HepG2 (cell line): Measurements from ENCODE around the gene DNAI4. TPM values are rescaled to one million over a fixed set of nuclear protein-coding genes. Genes with fewer than 3 reads are reported as not detected.

ENCODE experiments used
- ATAC-seq: fragments of 200-7000 bp; cut with Tn5 transposase; 3 replicates; pipeline ENCODE4 v1.9.1; 2020; ENCODE audit warnings: mild to moderate bottlenecking, moderate library complexity
- BruUV-seq: library from RNA; stranded (reverse); fragments of 400-500 nt; replicated peaks from 2 replicates; lab custom pipeline; 2021; lab: Mats Ljungman, UMichigan
- CTCF ChIA-PET: fragments of 300-600 bp; formaldehyde crosslinking; extraction: SDS; loops from one replicate; lab custom pipeline; 2021; ENCODE audit warnings: low total read pairs, inconsistent platforms, low intra/inter-chr PET ratio; lab: Yijun Ruan, JAX
- POLR2A ChIA-PET: fragments of 350-600 bp; sonication (Branson Sonifier 250); formaldehyde crosslinking; loops from one replicate; lab custom pipeline; 2020; ENCODE audit warnings: antibody characterized with exemption, inconsistent platforms; lab: Yijun Ruan, JAX
- DNase-seq: peaks from one replicate; pipeline ENCODE4 v3.0.0-alpha.2; 2015; ENCODE audit warnings: low spot score
- FAIRE-seq: peaks from 3 replicates; lab custom pipeline; 2011; peaks lifted over from hg19 to GRCh38; lab: Jason Lieb, UNC
- H2AFZ ChIP-seq: one replicate; pipeline ENCODE4 v1.6.1; 2011; ENCODE audit warnings: low read length, inconsistent platforms
- H3K27ac ChIP-seq: fragments of 300-600 bp; 3 replicates; pipeline ENCODE4 v1.8.0; 2011; ENCODE audit warnings: mixed run types, mild to moderate bottlenecking, mixed read lengths, low read length, inconsistent platforms; ENCODE audit not compliant: insufficient read depth; ENCODE audit errors: extremely low read length
- H3K27me3 ChIP-seq, 2 experiments: fragments of 200-600 bp in 1 of 2; 2 replicates in 1 of 2; 3 replicates in 1 of 2; pipeline versions ENCODE4 v1.6.0 to v1.8.0; 2011; ENCODE audit warnings: low read length in 2 of 2, mild to moderate bottlenecking in 2 of 2, moderate library complexity in 2 of 2, inconsistent platforms in 1 of 2; ENCODE audit not compliant: insufficient read depth in 2 of 2, control insufficient read depth in 1 of 2
- H3K36me3 ChIP-seq, 2 experiments: fragments of 200-600 bp in 1 of 2; replicated peaks in 1 of 2; 2 replicates in 1 of 2; 3 replicates in 1 of 2; pipeline versions ENCODE4 v1.5.1 to v1.8.0; 2011; ENCODE audit warnings: low read length in 2 of 2, inconsistent platforms in 1 of 2; ENCODE audit not compliant: insufficient read depth in 2 of 2, control insufficient read depth in 1 of 2
- H3K4me1 ChIP-seq: 2 replicates; pipeline ENCODE4 v1.5.1; 2012; ENCODE audit warnings: low read length, inconsistent platforms; ENCODE audit not compliant: insufficient read depth
- H3K4me2 ChIP-seq: 2 replicates; pipeline ENCODE4 v1.6.0; 2011; ENCODE audit warnings: low read depth, low read length, inconsistent platforms
- H3K4me3 ChIP-seq, 3 experiments: fragments of 200-600 bp in 1 of 3; sonication (generic), shearing (Covaris generic) in 1 of 3; replicated peaks in 1 of 3; 2 replicates each; pipeline ENCODE4 v1.5.1; 2011 to 2016; ENCODE audit warnings: low read length in 3 of 3, inconsistent platforms in 2 of 3, low read depth in 2 of 3, mild to moderate bottlenecking in 2 of 3, control low read depth in 1 of 3, mixed read lengths in 1 of 3; ENCODE audit not compliant: insufficient read depth in 1 of 3
- H3K79me2 ChIP-seq: one replicate; pipeline ENCODE4 v1.6.1; 2011; ENCODE audit warnings: low read length, inconsistent platforms; ENCODE audit not compliant: insufficient read depth
- H3K9ac ChIP-seq: 2 replicates; pipeline ENCODE4 v1.6.0; 2011; ENCODE audit warnings: mild to moderate bottlenecking, low read depth, low read length, inconsistent platforms; ENCODE audit not compliant: insufficient read depth
- H3K9me3 ChIP-seq: 2 replicates; pipeline ENCODE4 v1.5.1; 2012; ENCODE audit warnings: mild to moderate bottlenecking, low read length
- H4K20me1 ChIP-seq: 2 replicates; pipeline ENCODE4 v1.6.0; 2011; ENCODE audit warnings: inconsistent platforms, mild to moderate bottlenecking, low read length, moderate library complexity; ENCODE audit not compliant: insufficient read depth
- E2F1 ChIP-seq: sonication (generic); formaldehyde crosslinking; IDR thresholded peaks from 2 replicates; pipeline ENCODE4 v1.5.0; 2020; ENCODE audit warnings: missing genetic modification reagents
- EZH2 ChIP-seq: conservative IDR thresholded peaks from 2 replicates; pipeline ENCODE4 v1.6.1; 2012; ENCODE audit warnings: mild to moderate bottlenecking, low read depth, low read length, moderate library complexity
- HIVEP1 ChIP-seq: sonication (generic); formaldehyde crosslinking; IDR thresholded peaks from 2 replicates; pipeline ENCODE4 v1.4.0; 2020; ENCODE audit warnings: mild to moderate bottlenecking, missing genetic modification reagents
- KLF16 ChIP-seq, 2 experiments: sonication (generic) in 1 of 2; formaldehyde crosslinking in 1 of 2; IDR thresholded peaks; 2 replicates each; pipeline versions ENCODE4 v1.6.1 to v1.8.0; 2016 to 2023; ENCODE audit warnings: missing genetic modification reagents in 2 of 2, missing compliant biosample characterization in 1 of 2
- LRRFIP1 ChIP-seq: sonication (generic); formaldehyde crosslinking; conservative IDR thresholded peaks from 2 replicates; pipeline ENCODE4 v1.4.0; 2020; ENCODE audit warnings: missing genetic modification reagents
- NR3C1 ChIP-seq: sonication (generic); formaldehyde crosslinking; IDR thresholded peaks from 2 replicates; pipeline ENCODE4 v1.4.0; 2020; ENCODE audit warnings: missing genetic modification reagents
- RFX3 ChIP-seq: IDR thresholded peaks from 2 replicates; pipeline ENCODE4 v1.6.1; 2016; ENCODE audit warnings: missing biosample characterization, missing genetic modification reagents
- SAFB2 ChIP-seq: sonication (generic); formaldehyde crosslinking; IDR thresholded peaks from 2 replicates; pipeline ENCODE4 v1.5.1; 2020; ENCODE audit warnings: missing genetic modification reagents, low read depth, mild to moderate bottlenecking, borderline replicate concordance
- SNAPC2 ChIP-seq: sonication (generic); formaldehyde crosslinking; IDR thresholded peaks from 2 replicates; pipeline ENCODE4 v1.8.1; 2022; ENCODE audit warnings: mild to moderate bottlenecking, missing genetic modification reagents
- XRCC5 ChIP-seq: fragments of 200-400 bp; formaldehyde crosslinking; optimal IDR thresholded peaks from 2 replicates; pipeline ENCODE3; 2017; ENCODE audit warnings: mild to moderate bottlenecking, low read length
- ZBTB44 ChIP-seq: sonication (generic); formaldehyde crosslinking; IDR thresholded peaks from 2 replicates; pipeline ENCODE4 v1.4.0; 2020; ENCODE audit warnings: missing genetic modification reagents
- ZFX ChIP-seq: sonication (generic); formaldehyde crosslinking; IDR thresholded peaks from 2 replicates; pipeline ENCODE4 v1.4.0; 2020; ENCODE audit warnings: mild to moderate bottlenecking, low read depth, missing genetic modification reagents, moderate library complexity
- ZNF503 ChIP-seq: sonication (generic); formaldehyde crosslinking; IDR thresholded peaks from 2 replicates; pipeline ENCODE4 v1.4.0; 2020; ENCODE audit warnings: missing genetic modification reagents
- ZNF703 ChIP-seq: sonication (generic); formaldehyde crosslinking; IDR thresholded peaks from 2 replicates; pipeline ENCODE4 v1.5.1; 2020; ENCODE audit warnings: missing genetic modification reagents, mild to moderate bottlenecking, moderate library complexity, borderline replicate concordance
- ZNF784 ChIP-seq: sonication (generic); formaldehyde crosslinking; IDR thresholded peaks from 2 replicates; pipeline ENCODE4 v1.5.1; 2020; ENCODE audit warnings: missing genetic modification reagents, mild to moderate bottlenecking, borderline replicate concordance
- WGBS: methylation state at CpG from one replicate; pipeline ENCODE4 v1.1.6; 2017; ENCODE audit warnings: low lambda C conversion rate; 5-methylcytosine and 5-hydroxymethylcytosine counted together
- in situ Hi-C: cut with HindIII; loops from 2 replicates; pipeline ENCODE4 v1.10.0; 2017; ENCODE audit warnings: low pct_unique_long_range_greater_than_20kb; ENCODE audit not compliant: extremely low pct_ligation_motif_present
- intact Hi-C: fragments of 100-400 bp; cut with micrococcal nuclease; formaldehyde crosslinking; loops from one replicate; pipeline ENCODE4 v1.10.0; 2022; ENCODE audit not compliant: unreplicated experiment
- polyA plus RNA-seq, 8 experiments: library from polyadenylated mRNA; depleted of rRNA in 3 of 8; stranded (reverse) in 7 of 8; unstranded in 1 of 8; fragments of >200 nt; fragmentation: Illumina TruSeq in 4 of 8; extraction: Trizol in 4 of 8; gene quantifications; 2 replicates each; pipeline versions ENCODE4 v1.2.1 to v1.2.3, GENCODE V29; 2011 to 2016; ENCODE audit warnings: low read depth in 4 of 8, missing spikeins in 1 of 8, mixed read lengths in 1 of 8; ENCODE audit not compliant: insufficient read depth in 1 of 8
- total RNA-seq, 5 experiments: library from RNA; depleted of rRNA; stranded (reverse); fragments of >200 nt; fragmentation: Illumina TruSeq; extraction: Trizol; gene quantifications; 2 replicates each; pipeline ENCODE4 v1.2.3, GENCODE V29; 2016; ENCODE audit warnings: low read depth in 1 of 5

DNAI4 gene
- total and polyA plus RNA-seq, 2 of the 13 experiments (the other 11 are each of a cell fraction or from before 2014, with no cell fraction given): 0.04 to 0.08 TPM

GRCh38 chr1:66777831-66778230 lies 146.8 kb downstream of the DNAI4 start (continued):
- TF ChIP-seq E2F1 (CRISPR knock-in tag) (no peak), XRCC5 (no peak), LRRFIP1 (CRISPR knock-in tag) (no peak), ZNF784 (CRISPR knock-in tag) (no peak), RFX3 (CRISPR knock-in tag) (no peak), EZH2 (no peak)

- ChIA-PET POLR2A (no interaction called here), CTCF (no interaction called here)
- Histone ChIP-seq H3K27me3 (no peaks in the 10 kb centered on the region), H2AFZ (no peak overlapping the region), H3K4me1 (no peaks in the 10 kb centered on the region), H3K9me3 (no peaks in the 10 kb centered on the region), H3K9ac (no peak overlapping the region), H3K4me3 (no peak overlapping the region), H3K79me2 (no peaks in the 10 kb centered on the region), H3K27ac (no peak overlapping the region), H4K20me1 (no peaks in the 10 kb centered on the region), H3K4me2 (no peak overlapping the region), H3K36me3 (no peaks in the 10 kb centered on the region)
- in situ Hi-C loops: no loop called here
- ATAC-seq: no peak
- WGBS: 22% methylated on average over 3 of the region's 3 CpGs
- no peak for DNase-seq
- intact Hi-C loops: no loop called here
- no peak for TF ChIP-seq ZFX (CRISPR knock-in tag)
- no peak for TF ChIP-seq NR3C1
- TF ChIP-seq ZNF503 (CRISPR knock-in tag): no peak
- no peak for TF ChIP-seq ZNF703 (CRISPR knock-in tag)
- no peak for TF ChIP-seq KLF16 (CRISPR knock-in tag; IDR thresholded peaks at IDR 0.05)
- no peak for TF ChIP-seq SNAPC2 (CRISPR knock-in tag)
- TF ChIP-seq ZBTB44 (CRISPR knock-in tag): no peak
- TF ChIP-seq HIVEP1 (CRISPR knock-in tag): no peak
- no peak for TF ChIP-seq SAFB2
- FAIRE-seq: no peak
- BruUV-seq: no TSS peak
Observed at GRCh38 chr1:66775646-66776045, 149.0 kb downstream of the DNAI4 start.
